HL-60/S4 treated with phorbol 12-myristate 13-acetate at 8.2 ng/mL for 4 days and 3 days (cell line): ENCODE results near the gene OR6B2.

Source experiments
- in situ Hi-C: fragments of 300-500 bp; cut with MboI; formaldehyde crosslinking; loops from 2 replicates; pipeline ENCODE4 v1.15.0; 2022; ENCODE audit warnings: low sequenced_read_pairs

The OR6B2 gene

GRCh38 chr2:239983004-239983778, 47.0 kb downstream of the OR6B2 start:
- in situ Hi-C loops: no loop called here
